Neural cell (in vitro differentiated cells): ENCODE results near the gene MORN4.

Experiments
- EP300 ChIP-seq: fragments of 450-650 bp; conservative IDR thresholded peaks from 2 replicates; pipeline ENCODE4 v1.6.1; 2014; ENCODE audit warnings: antibody characterized with exemption, mild to moderate bottlenecking, moderate library complexity; ENCODE audit not compliant: poor library complexity, severe bottlenecking
- EZH2 ChIP-seq: fragments of 200-600, 300-800 bp; shearing (Covaris generic), sonication (generic); IDR thresholded peaks from 2 replicates; pipeline ENCODE4 v1.6.1; 2014; ENCODE audit warnings: antibody characterized with exemption, low read length, borderline replicate concordance, mild to moderate bottlenecking; ENCODE audit not compliant: insufficient read depth, poor library complexity, severe bottlenecking
- MXI1 ChIP-seq: fragments of 450-650 bp; conservative IDR thresholded peaks from 2 replicates; pipeline ENCODE4 v1.6.1; 2014; ENCODE audit warnings: antibody characterized with exemption, mild to moderate bottlenecking; ENCODE audit not compliant: poor library complexity, severe bottlenecking
- POLR2AphosphoS5 ChIP-seq: IDR thresholded peaks from 2 replicates; pipeline ENCODE4 v1.6.1; 2012
- RAD21 ChIP-seq: fragments of 450-650 bp; conservative IDR thresholded peaks from 2 replicates; pipeline ENCODE4 v1.6.1; 2014; ENCODE audit warnings: antibody characterized with exemption, mild to moderate bottlenecking, moderate library complexity
- REST ChIP-seq: IDR thresholded peaks from 2 replicates; pipeline ENCODE4 v1.6.1; 2012; ENCODE audit warnings: borderline replicate concordance
- TF ChIP-seq, protein P1 (sequence below): fragments of 450-650 bp; IDR thresholded peaks from 2 replicates; pipeline ENCODE4 v1.5.1; 2014; ENCODE audit warnings: antibody characterized with exemption, mild to moderate bottlenecking, moderate library complexity; ENCODE audit not compliant: poor library complexity, severe bottlenecking

DNA sequence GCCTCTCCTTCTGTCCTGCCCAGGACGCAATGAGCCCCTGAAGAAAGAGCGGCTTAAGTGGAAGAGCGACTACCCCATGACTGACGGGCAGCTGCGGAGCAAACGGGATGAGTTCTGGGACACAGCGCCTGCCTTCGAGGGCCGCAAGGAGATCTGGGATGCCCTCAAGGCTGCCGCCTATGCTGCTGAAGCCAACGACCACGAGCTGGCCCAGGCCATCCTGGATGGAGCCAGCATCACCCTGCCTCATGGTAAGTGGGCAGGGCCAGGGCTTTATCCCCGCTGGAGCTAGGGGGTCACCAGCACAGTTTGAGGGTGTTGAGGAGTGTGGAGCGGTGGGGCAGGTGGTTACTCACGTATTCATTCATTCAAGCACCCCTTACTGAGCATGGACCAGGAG lies 65.4 kb downstream of the MORN4 start:
- TF ChIP-seq, protein P1, sequence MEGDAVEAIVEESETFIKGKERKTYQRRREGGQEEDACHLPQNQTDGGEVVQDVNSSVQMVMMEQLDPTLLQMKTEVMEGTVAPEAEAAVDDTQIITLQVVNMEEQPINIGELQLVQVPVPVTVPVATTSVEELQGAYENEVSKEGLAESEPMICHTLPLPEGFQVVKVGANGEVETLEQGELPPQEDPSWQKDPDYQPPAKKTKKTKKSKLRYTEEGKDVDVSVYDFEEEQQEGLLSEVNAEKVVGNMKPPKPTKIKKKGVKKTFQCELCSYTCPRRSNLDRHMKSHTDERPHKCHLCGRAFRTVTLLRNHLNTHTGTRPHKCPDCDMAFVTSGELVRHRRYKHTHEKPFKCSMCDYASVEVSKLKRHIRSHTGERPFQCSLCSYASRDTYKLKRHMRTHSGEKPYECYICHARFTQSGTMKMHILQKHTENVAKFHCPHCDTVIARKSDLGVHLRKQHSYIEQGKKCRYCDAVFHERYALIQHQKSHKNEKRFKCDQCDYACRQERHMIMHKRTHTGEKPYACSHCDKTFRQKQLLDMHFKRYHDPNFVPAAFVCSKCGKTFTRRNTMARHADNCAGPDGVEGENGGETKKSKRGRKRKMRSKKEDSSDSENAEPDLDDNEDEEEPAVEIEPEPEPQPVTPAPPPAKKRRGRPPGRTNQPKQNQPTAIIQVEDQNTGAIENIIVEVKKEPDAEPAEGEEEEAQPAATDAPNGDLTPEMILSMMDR: no peak
- no peak for TF ChIP-seq MXI1
- no peak for TF ChIP-seq RAD21
- no peak for TF ChIP-seq POLR2AphosphoS5
- no peak for TF ChIP-seq EZH2
- TF ChIP-seq REST: no peak
- TF ChIP-seq EP300: no peak
